ENCODE measurements around the gene ERP29.

ERP29 gene

GRCh38 chr12:112049351-112049750 lies 36.1 kb downstream of the ERP29 start:
- no peak for FAIRE-seq

GRCh38 chr12:112061137-112061536 lies 47.9 kb downstream of the ERP29 start:
- FAIRE-seq: no peak

GRCh38 chr12:112063273-112063672 lies 50.0 kb downstream of the ERP29 start:
- FAIRE-seq: no peak

GRCh38 chr12:112066566-112066965 lies 53.3 kb downstream of the ERP29 start:
- FAIRE-seq: no peak

Data from G401.6 (cell line).